ENCODE data around the gene RPIA.

The RPIA gene

GRCh38 chr2:88666576-88666975 lies 24.9 kb upstream of the RPIA start:
- Histone ChIP-seq H3K36me3 (ENCODE audit: control insufficient read depth, low read depth, low read length) (no peaks in the 10 kb centered on the region), H3K9me3 (ENCODE audit: control insufficient read depth, low read depth, low read length) (no peaks in the 10 kb centered on the region), H3K27me3 (ENCODE audit: control insufficient read depth, insufficient read depth, low read length) (no peaks in the 10 kb centered on the region), H3K4me1 (ENCODE audit: control insufficient read depth, low read depth, low read length) (no peaks in the 10 kb centered on the region), H3K9ac (ENCODE audit: low read length) (no peak overlapping the region), H3K27ac (ENCODE audit: low read length) (no peak overlapping the region), H3K4me3 (ENCODE audit: low read length) (no peak overlapping the region)

DNA sequence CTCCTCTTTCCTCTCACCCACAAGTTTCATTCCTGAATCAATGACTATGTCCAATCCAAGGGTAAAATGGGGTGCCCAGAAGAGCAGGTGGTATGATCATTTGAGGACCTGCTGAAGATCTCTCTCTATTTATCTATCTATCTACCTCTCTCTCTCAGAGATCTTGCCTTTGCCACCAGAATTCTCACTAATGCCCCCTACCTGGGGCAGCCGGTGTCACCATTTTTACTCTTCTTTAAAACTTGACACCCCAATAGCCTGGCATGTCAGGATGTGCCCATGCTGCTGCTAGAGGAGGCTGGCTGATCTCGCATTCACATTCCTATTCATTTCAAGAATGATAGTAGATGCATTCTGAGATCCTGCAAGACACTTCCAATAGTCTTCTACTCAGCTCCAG lies 24.3 kb upstream of the RPIA start:
- H3K4me1 ChIP-seq (ENCODE audit: control insufficient read depth, low read depth, low read length): no peaks in the 10 kb centered on the region
- no peak overlapping the region for H3K9ac ChIP-seq (ENCODE audit: low read length)
- no peaks in the 10 kb centered on the region for H3K27me3 ChIP-seq (ENCODE audit: control insufficient read depth, insufficient read depth, low read length)
- no peak overlapping the region for H3K4me3 ChIP-seq (ENCODE audit: low read length)
- H3K36me3 ChIP-seq (ENCODE audit: control insufficient read depth, low read depth, low read length): no peaks in the 10 kb centered on the region
- no peaks in the 10 kb centered on the region for H3K9me3 ChIP-seq (ENCODE audit: control insufficient read depth, low read depth, low read length)
- H3K27ac ChIP-seq (ENCODE audit: low read length): no peak overlapping the region

DNA sequence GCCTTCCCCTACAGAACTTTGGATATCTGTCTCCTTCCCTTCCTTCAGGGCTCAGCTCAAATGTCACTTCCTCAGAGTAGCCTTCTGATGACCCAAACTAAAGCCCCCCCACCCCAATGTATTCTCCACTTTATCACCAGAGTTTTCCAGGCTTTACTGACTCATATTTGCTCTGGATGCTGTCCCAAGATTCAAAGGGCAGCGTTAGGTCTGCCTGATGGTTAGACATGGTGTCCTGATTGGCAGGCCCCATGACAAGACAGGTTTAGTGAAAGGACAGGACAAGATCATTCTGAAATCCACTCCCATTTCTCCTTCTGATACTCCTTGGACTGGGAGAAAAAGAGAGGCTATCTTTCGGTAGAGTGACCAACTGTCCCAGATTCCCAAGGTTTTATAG lies 22.6 kb upstream of the RPIA start:
- no peak overlapping the region for H3K9ac ChIP-seq (ENCODE audit: low read length)
- no peaks in the 10 kb centered on the region for H3K4me1 ChIP-seq (ENCODE audit: control insufficient read depth, low read depth, low read length)
- no peaks in the 10 kb centered on the region for H3K27me3 ChIP-seq (ENCODE audit: control insufficient read depth, insufficient read depth, low read length)
- no peaks in the 10 kb centered on the region for H3K9me3 ChIP-seq (ENCODE audit: control insufficient read depth, low read depth, low read length)
- H3K4me3 ChIP-seq (ENCODE audit: low read length): no peak overlapping the region
- no peak overlapping the region for H3K27ac ChIP-seq (ENCODE audit: low read length)
- no peaks in the 10 kb centered on the region for H3K36me3 ChIP-seq (ENCODE audit: control insufficient read depth, low read depth, low read length)

DNA sequence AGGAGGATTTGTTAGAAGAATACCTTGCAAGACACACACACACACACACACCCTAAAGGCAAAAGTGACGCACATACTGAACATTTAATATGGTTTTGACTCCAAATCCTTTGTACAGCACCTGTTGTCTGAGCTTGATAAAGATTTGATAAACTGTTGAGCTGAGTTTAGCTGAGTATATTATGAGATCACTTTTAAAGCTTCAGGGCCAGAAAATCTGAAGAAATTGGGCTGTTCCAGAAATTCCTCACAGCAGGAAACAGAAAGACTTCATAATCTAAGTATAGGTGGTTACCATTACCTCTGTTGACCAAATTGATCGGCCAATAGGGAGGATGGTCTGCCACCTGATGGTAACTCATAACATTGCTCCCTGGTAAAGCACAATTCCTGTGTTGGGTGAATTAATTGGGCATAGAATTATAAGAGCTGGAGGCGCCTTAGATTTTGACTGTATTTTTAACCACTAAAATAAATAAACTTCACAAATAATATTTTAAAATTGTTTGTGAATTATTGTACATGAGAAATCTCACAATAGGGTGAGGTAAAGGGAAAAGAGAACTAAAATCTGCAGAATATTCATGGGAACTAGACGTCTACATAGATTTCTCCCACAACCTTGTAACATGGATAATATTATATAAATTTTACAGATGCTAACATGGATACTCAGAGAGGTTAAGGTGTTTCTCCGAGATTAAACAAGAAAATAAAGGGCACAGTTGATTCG lies 21.8 kb upstream of the RPIA start:
- H3K9me3 ChIP-seq (ENCODE audit: control insufficient read depth, low read depth, low read length): no peaks in the 10 kb centered on the region
- no peak overlapping the region for H3K27ac ChIP-seq (ENCODE audit: low read length)
- H3K4me1 ChIP-seq (ENCODE audit: control insufficient read depth, low read depth, low read length): no peaks in the 10 kb centered on the region
- H3K27me3 ChIP-seq (ENCODE audit: control insufficient read depth, insufficient read depth, low read length): no peaks in the 10 kb centered on the region
- H3K9ac ChIP-seq (ENCODE audit: low read length): no peak overlapping the region
- no peaks in the 10 kb centered on the region for H3K36me3 ChIP-seq (ENCODE audit: control insufficient read depth, low read depth, low read length)
- no peak overlapping the region for H3K4me3 ChIP-seq (ENCODE audit: low read length)

DNA sequence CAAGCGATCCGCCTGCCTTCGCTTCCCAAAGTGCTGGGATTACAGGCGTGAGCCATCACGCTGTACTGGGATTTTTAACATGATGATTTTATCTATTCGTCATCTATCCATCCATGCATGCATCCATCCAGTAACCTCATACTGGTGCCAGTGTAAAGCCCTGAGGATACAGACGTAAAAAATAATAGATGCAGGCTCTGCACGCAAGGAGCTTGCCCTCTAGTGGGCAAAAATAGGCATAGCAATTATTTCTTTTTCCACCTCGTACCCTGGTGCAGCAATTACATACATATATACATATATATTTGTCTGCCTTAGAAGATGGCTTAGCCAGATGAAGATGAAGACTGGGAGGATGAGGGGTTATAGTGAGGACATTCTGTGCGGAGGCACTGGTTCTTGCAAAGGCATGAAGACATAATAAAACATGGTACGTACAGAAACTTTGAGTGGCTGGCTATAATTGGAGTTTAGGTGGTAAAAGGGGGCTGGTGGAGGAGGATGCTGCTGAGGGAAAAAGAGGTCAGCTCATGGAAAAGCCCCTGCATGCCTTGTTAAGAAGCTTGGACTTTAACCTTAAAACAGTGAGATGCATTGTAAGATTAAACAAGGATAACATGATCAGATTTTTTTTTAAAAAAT lies 19.6 kb upstream of the RPIA start:
- no peaks in the 10 kb centered on the region for H3K9me3 ChIP-seq (ENCODE audit: control insufficient read depth, low read depth, low read length)
- H3K27me3 ChIP-seq (ENCODE audit: control insufficient read depth, insufficient read depth, low read length): no peaks in the 10 kb centered on the region
- H3K9ac ChIP-seq (ENCODE audit: low read length): no peak overlapping the region
- no peaks in the 10 kb centered on the region for H3K4me1 ChIP-seq (ENCODE audit: control insufficient read depth, low read depth, low read length)
- no peak overlapping the region for H3K4me3 ChIP-seq (ENCODE audit: low read length)
- H3K36me3 ChIP-seq (ENCODE audit: control insufficient read depth, low read depth, low read length): no peaks in the 10 kb centered on the region
- H3K27ac ChIP-seq (ENCODE audit: low read length): no peak overlapping the region

- no peaks in the 10 kb centered on the region for H3K9me3 ChIP-seq (ENCODE audit: control insufficient read depth, low read depth, low read length)
- no peaks in the 10 kb centered on the region for H3K36me3 ChIP-seq (ENCODE audit: control insufficient read depth, low read depth, low read length)
- no peak overlapping the region for H3K4me3 ChIP-seq (ENCODE audit: low read length)
- no peaks in the 10 kb centered on the region for H3K27me3 ChIP-seq (ENCODE audit: control insufficient read depth, insufficient read depth, low read length)
- H3K27ac ChIP-seq (ENCODE audit: low read length): no peak overlapping the region
- H3K4me1 ChIP-seq (ENCODE audit: control insufficient read depth, low read depth, low read length): no peaks in the 10 kb centered on the region
- H3K9ac ChIP-seq (ENCODE audit: low read length): no peak overlapping the region
Measured at GRCh38 chr2:88673363-88673762, 18.1 kb upstream of the RPIA start.

DNA sequence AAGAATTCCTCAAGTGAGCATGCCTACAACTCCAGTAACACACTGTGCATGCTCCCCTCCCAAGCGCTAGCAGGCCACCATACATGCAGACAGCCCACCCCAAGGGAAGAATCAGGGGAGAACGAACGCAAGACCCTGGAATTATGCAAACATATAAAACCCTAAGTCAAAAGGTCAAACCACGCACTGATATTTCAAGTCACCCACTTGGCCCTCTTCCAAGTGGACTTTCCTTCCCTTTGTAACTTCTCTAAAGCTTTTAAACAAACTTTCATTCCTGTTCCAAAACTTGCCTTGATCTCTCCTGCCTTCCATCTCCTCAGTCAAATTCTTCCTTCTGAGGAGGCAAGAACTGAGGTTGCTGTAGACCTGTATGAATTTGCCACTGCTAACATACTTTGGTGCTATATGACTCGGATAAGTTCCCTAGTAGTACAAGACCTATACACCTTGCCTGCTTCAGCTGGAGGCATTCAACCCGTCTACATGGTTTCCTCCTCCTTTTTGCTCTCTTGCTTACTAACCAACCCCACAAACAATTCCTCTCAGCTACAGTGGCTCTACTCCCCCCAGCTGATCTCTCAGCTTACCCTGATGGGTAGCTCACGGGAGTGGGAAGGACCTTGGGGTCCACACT lies 11.1 kb upstream of the RPIA start:
- H3K9ac ChIP-seq (ENCODE audit: low read length): no peak overlapping the region
- no peak overlapping the region for H3K27ac ChIP-seq (ENCODE audit: low read length)
- H3K9me3 ChIP-seq (ENCODE audit: control insufficient read depth, low read depth, low read length): peaks cover 23% of the 10 kb centered on the region
- no peaks in the 10 kb centered on the region for H3K27me3 ChIP-seq (ENCODE audit: control insufficient read depth, insufficient read depth, low read length)
- H3K36me3 ChIP-seq (ENCODE audit: control insufficient read depth, low read depth, low read length): no peaks in the 10 kb centered on the region
- no peak overlapping the region for H3K4me3 ChIP-seq (ENCODE audit: low read length)
- H3K4me1 ChIP-seq (ENCODE audit: control insufficient read depth, low read depth, low read length): no peaks in the 10 kb centered on the region

GRCh38 chr2:88680916-88681315 lies 10.6 kb upstream of the RPIA start:
- H3K9ac ChIP-seq (ENCODE audit: low read length): no peak overlapping the region

DNA sequence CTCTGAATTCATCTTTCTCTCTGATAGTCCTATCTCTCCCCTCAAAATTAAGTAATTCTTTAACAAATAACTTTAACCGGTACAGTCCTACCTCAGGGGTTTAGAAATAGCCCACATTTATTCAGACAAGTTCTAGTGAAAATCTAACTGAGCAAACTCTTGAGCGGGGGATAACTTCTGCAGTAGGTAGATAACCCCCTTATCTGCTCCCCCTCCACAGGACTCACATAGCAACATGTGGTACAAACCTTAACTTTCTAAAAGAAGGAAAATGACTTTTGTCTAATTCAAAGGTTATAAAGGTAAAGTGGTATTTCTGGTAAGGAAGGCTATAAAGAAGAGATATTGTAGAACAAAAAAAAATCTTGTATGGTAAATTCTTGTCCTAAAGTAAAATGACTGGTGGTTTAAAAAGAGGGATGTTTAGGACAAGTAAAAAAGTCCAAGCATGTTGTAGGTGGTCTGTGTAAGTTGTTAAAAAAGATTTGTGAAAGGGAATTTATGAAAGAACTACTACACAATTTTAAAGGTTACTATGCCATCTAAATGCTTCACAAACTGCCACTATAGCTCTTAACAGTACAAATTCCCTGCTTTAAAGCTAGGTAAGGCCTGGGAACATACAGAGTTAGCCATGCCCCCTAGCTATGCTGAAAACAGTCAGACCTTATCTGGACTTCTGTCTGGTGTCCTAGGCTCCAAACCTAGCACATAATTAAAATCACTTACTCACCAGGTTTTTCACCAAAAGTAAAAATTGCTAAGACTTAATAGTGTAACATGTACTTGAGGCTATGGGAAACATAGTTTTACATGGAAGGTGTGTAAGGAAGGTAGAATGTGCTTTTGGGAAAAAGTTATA lies 8.1 kb upstream of the RPIA start:
- Histone ChIP-seq H3K9ac (ENCODE audit: low read length) (no peak overlapping the region), H3K4me3 (ENCODE audit: low read length) (no peak overlapping the region), H3K4me1 (ENCODE audit: control insufficient read depth, low read depth, low read length) (no peaks in the 10 kb centered on the region), H3K36me3 (ENCODE audit: control insufficient read depth, low read depth, low read length) (no peaks in the 10 kb centered on the region), H3K27ac (ENCODE audit: low read length) (no peak overlapping the region), H3K27me3 (ENCODE audit: control insufficient read depth, insufficient read depth, low read length) (no peaks in the 10 kb centered on the region), H3K9me3 (ENCODE audit: control insufficient read depth, low read depth, low read length) (peaks cover 27% of the 10 kb centered on the region)

More at GRCh38 chr2:88680916-88681315, 10.6 kb upstream of the RPIA start:
- no peaks in the 10 kb centered on the region for H3K27me3 ChIP-seq (ENCODE audit: control insufficient read depth, insufficient read depth, low read length)
- no peak overlapping the region for H3K27ac ChIP-seq (ENCODE audit: low read length)
- H3K36me3 ChIP-seq (ENCODE audit: control insufficient read depth, low read depth, low read length): no peaks in the 10 kb centered on the region
- H3K4me3 ChIP-seq (ENCODE audit: low read length): no peak overlapping the region
- no peaks in the 10 kb centered on the region for H3K4me1 ChIP-seq (ENCODE audit: control insufficient read depth, low read depth, low read length)
- peaks cover 27% of the 10 kb centered on the region for H3K9me3 ChIP-seq (ENCODE audit: control insufficient read depth, low read depth, low read length)

DNA sequence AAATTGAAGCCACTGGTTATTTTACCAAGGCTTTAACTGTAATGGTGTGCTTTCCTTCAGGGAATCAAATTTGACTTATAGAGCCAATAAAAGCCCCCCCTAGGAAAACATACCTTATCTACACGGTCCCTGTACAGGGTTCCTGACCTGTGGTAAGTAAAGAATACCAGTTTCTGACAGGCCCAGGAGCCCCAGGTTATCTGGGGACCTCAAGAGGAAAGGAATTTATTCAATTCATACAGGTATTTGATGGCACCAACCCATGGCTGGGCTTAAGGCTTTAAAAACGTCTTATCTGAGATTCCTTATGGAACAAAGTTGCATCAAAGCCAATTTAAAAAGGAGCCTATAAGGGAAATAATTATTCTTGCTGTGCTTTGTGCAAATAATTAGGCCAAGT lies 7.0 kb upstream of the RPIA start:
- Histone ChIP-seq H3K36me3 (ENCODE audit: control insufficient read depth, low read depth, low read length) (no peaks in the 10 kb centered on the region), H3K4me3 (ENCODE audit: low read length) (no peak overlapping the region), H3K27me3 (ENCODE audit: control insufficient read depth, insufficient read depth, low read length) (no peaks in the 10 kb centered on the region), H3K9ac (ENCODE audit: low read length) (no peak overlapping the region), H3K27ac (ENCODE audit: low read length) (no peak overlapping the region), H3K4me1 (ENCODE audit: control insufficient read depth, low read depth, low read length) (no peaks in the 10 kb centered on the region), H3K9me3 (ENCODE audit: control insufficient read depth, low read depth, low read length) (peaks cover 27% of the 10 kb centered on the region)

GRCh38 chr2:88686320-88686719 lies 5.2 kb upstream of the RPIA start:
- Histone ChIP-seq H3K27ac (ENCODE audit: low read length) (no peak overlapping the region), H3K36me3 (ENCODE audit: control insufficient read depth, low read depth, low read length) (no peaks in the 10 kb centered on the region), H3K9ac (ENCODE audit: low read length) (no peak overlapping the region), H3K9me3 (ENCODE audit: control insufficient read depth, low read depth, low read length) (peaks cover 27% of the 10 kb centered on the region), H3K27me3 (ENCODE audit: control insufficient read depth, insufficient read depth, low read length) (no peaks in the 10 kb centered on the region), H3K4me3 (ENCODE audit: low read length) (no peak overlapping the region), H3K4me1 (ENCODE audit: control insufficient read depth, low read depth, low read length) (no peaks in the 10 kb centered on the region)
